ENCODE results near the gene DNMT3A.

Gene DNMT3A

GRCh38 chr2:25268139-25268538 lies 73.6 kb downstream of the DNMT3A start:
- ChIA-PET CTCF (no interaction called here), POLR2A (no interaction called here)
- DNase-seq (ENCODE audit: extremely low spot score), result no peak
- TF ChIP-seq ARNT (IDR thresholded peaks at IDR 0.05), result no peak
- TF ChIP-seq, protein P1, sequence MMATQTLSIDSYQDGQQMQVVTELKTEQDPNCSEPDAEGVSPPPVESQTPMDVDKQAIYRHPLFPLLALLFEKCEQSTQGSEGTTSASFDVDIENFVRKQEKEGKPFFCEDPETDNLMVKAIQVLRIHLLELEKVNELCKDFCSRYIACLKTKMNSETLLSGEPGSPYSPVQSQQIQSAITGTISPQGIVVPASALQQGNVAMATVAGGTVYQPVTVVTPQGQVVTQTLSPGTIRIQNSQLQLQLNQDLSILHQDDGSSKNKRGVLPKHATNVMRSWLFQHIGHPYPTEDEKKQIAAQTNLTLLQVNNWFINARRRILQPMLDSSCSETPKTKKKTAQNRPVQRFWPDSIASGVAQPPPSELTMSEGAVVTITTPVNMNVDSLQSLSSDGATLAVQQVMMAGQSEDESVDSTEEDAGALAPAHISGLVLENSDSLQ (IDR thresholded peaks at IDR 0.05), result no peak
- no peak for TF ChIP-seq HDGF (IDR thresholded peaks at IDR 0.05; ENCODE audit: borderline replicate concordance)
- no peak for TF ChIP-seq FOXK2 (IDR thresholded peaks at IDR 0.05)
- no peak for TF ChIP-seq L3MBTL2 (conservative IDR thresholded peaks at IDR 0.05)
- no peak for TF ChIP-seq SP1 (IDR thresholded peaks at IDR 0.05)
- TF ChIP-seq FOXA1 (IDR thresholded peaks at IDR 0.05), result no peak
- no peak for TF ChIP-seq LEF1 (IDR thresholded peaks at IDR 0.05; ENCODE audit: borderline replicate concordance)

- ChIA-PET POLR2A (no interaction called here), CTCF (no interaction called here)
- DNase-seq (ENCODE audit: extremely low spot score), result no peak
- TF ChIP-seq TARDBP (IDR thresholded peaks at IDR 0.05) (no peak), CTBP1 (IDR thresholded peaks at IDR 0.05; ENCODE audit: borderline replicate concordance) (no peak), BHLHE40 (IDR thresholded peaks at IDR 0.05; ENCODE audit: borderline replicate concordance) (no peak), FOXA1 (IDR thresholded peaks at IDR 0.05) (no peak), FOXK2 (IDR thresholded peaks at IDR 0.05) (no peak), SUZ12 (IDR thresholded peaks at IDR 0.05) (no peak), LEF1 (IDR thresholded peaks at IDR 0.05; ENCODE audit: borderline replicate concordance) (no peak), ELF4 (IDR thresholded peaks at IDR 0.05) (no peak), HDGF (IDR thresholded peaks at IDR 0.05; ENCODE audit: borderline replicate concordance) (no peak), SP1 (IDR thresholded peaks at IDR 0.05) (no peak), NFRKB (IDR thresholded peaks at IDR 0.05) (no peak), ARNT (IDR thresholded peaks at IDR 0.05) (no peak), ZNF384 (IDR thresholded peaks at IDR 0.05) (no peak), FOXM1 (IDR thresholded peaks at IDR 0.05; ENCODE audit: borderline replicate concordance) (no peak), L3MBTL2 (conservative IDR thresholded peaks at IDR 0.05) (no peak)
- TF ChIP-seq, protein P1 (IDR thresholded peaks at IDR 0.05), result no peak
Measured at GRCh38 chr2:25266399-25266798, 75.3 kb downstream of the DNMT3A start.

DNA sequence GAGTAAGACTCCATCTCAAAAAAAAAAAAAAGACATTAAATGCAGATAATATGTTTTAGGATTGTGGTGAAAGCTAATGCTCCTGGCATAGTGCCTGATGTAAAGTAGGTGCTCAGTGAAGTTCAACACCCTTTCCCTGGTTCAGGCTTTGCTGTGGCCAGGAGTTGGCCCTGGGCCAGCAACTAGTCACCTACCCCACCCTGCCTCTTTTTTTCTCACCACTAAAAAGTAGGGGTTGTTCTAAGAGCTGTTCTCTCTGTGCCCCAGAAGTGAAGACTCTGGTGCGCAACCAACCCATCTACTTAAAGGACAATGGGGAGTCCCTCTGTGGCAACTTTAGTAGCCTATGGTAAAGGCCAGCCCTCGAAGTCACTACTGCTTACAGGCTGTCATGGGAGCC lies 75.9 kb downstream of the DNMT3A start:
- TF ChIP-seq L3MBTL2 (conservative IDR thresholded peaks at IDR 0.05) (no peak), BHLHE40 (IDR thresholded peaks at IDR 0.05; ENCODE audit: borderline replicate concordance) (no peak), ARNT (IDR thresholded peaks at IDR 0.05) (no peak), ELF4 (IDR thresholded peaks at IDR 0.05) (no peak), CTBP1 (IDR thresholded peaks at IDR 0.05; ENCODE audit: borderline replicate concordance) (no peak), SP1 (IDR thresholded peaks at IDR 0.05) (no peak), FOXM1 (IDR thresholded peaks at IDR 0.05; ENCODE audit: borderline replicate concordance) (no peak), ZNF384 (IDR thresholded peaks at IDR 0.05) (no peak), SUZ12 (IDR thresholded peaks at IDR 0.05) (no peak), TARDBP (IDR thresholded peaks at IDR 0.05) (no peak), NFRKB (IDR thresholded peaks at IDR 0.05) (no peak), FOXK2 (IDR thresholded peaks at IDR 0.05) (no peak), LEF1 (IDR thresholded peaks at IDR 0.05; ENCODE audit: borderline replicate concordance) (no peak), HDGF (IDR thresholded peaks at IDR 0.05; ENCODE audit: borderline replicate concordance) (no peak), FOXA1 (IDR thresholded peaks at IDR 0.05) (no peak)
- TF ChIP-seq, protein P1 (IDR thresholded peaks at IDR 0.05), result no peak
- CTCF ChIA-PET, result no interaction called here
- POLR2A ChIA-PET, result no interaction called here
- DNase-seq (ENCODE audit: extremely low spot score), result no peak

DNA sequence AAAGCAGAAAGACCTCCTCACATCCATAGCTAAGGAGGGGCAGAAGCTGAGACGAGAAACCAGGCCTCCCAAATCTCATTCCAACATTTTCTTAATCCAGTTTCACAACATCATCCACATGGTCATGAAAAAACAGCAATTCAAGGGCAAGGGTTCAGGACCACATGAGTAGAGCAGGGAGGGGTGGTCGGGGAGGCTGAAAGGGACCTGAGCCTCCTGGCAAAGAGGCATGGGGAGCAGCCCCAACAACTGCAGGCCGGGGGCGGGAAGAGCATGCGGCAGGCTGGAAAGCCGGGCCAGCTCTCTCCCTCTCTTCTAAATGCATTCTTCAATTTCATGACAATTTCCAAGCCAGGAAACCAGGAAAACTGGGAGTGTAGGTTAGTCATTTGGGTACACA lies 76.7 kb downstream of the DNMT3A start:
- TF ChIP-seq ELF4 (IDR thresholded peaks at IDR 0.05), result no peak
- no peak for TF ChIP-seq L3MBTL2 (conservative IDR thresholded peaks at IDR 0.05)
- TF ChIP-seq ARNT (IDR thresholded peaks at IDR 0.05), result no peak
- TF ChIP-seq LEF1 (IDR thresholded peaks at IDR 0.05; ENCODE audit: borderline replicate concordance), result no peak
- TF ChIP-seq FOXM1 (IDR thresholded peaks at IDR 0.05; ENCODE audit: borderline replicate concordance), result no peak
- no peak for TF ChIP-seq CTBP1 (IDR thresholded peaks at IDR 0.05; ENCODE audit: borderline replicate concordance)
- no peak for TF ChIP-seq HDGF (IDR thresholded peaks at IDR 0.05; ENCODE audit: borderline replicate concordance)
- TF ChIP-seq, protein P1 (IDR thresholded peaks at IDR 0.05), result no peak
- TF ChIP-seq TARDBP (IDR thresholded peaks at IDR 0.05), result no peak
- TF ChIP-seq FOXA1 (IDR thresholded peaks at IDR 0.05), result no peak
- no peak for DNase-seq (ENCODE audit: extremely low spot score)
- ChIA-PET POLR2A (no interaction called here), CTCF (no interaction called here)

GRCh38 chr2:25262288-25262687 lies 79.4 kb downstream of the DNMT3A start:
- TF ChIP-seq SUZ12 (IDR thresholded peaks at IDR 0.05) (no peak), LEF1 (IDR thresholded peaks at IDR 0.05; ENCODE audit: borderline replicate concordance) (no peak), NFRKB (IDR thresholded peaks at IDR 0.05) (no peak), ELF4 (IDR thresholded peaks at IDR 0.05) (no peak), CTBP1 (IDR thresholded peaks at IDR 0.05; ENCODE audit: borderline replicate concordance) (no peak), FOXK2 (IDR thresholded peaks at IDR 0.05) (no peak), ZNF384 (IDR thresholded peaks at IDR 0.05) (no peak), FOXM1 (IDR thresholded peaks at IDR 0.05; ENCODE audit: borderline replicate concordance) (no peak), HDGF (IDR thresholded peaks at IDR 0.05; ENCODE audit: borderline replicate concordance) (no peak), FOXA1 (IDR thresholded peaks at IDR 0.05) (no peak), ARNT (IDR thresholded peaks at IDR 0.05) (no peak), L3MBTL2 (conservative IDR thresholded peaks at IDR 0.05) (no peak), TARDBP (IDR thresholded peaks at IDR 0.05) (no peak), BHLHE40 (IDR thresholded peaks at IDR 0.05; ENCODE audit: borderline replicate concordance) (no peak)
- TF ChIP-seq, protein P1 (IDR thresholded peaks at IDR 0.05), result no peak
- DNase-seq (ENCODE audit: extremely low spot score), result no peak
- ChIA-PET POLR2A (no interaction called here), CTCF (interaction anchor here (0.6 kb wide), 1 partner anchor 51 kb away, joined by 3 read pairs; no protein-coding TSS in a partner anchor)

All from HEK293T (cell line).